MM.1S (cell line): Measurements from ENCODE around the gene PDIA6.

Source experiments
- CTCF ChIP-seq: fragments of 300-600 bp; sonication (generic); IDR thresholded peaks from 2 replicates; pipeline ENCODE4 v1.5.1; 2016; ENCODE audit warnings: antibody characterized with exemption, low read length, mixed read lengths
- EZH2 ChIP-seq: fragments of 300-600 bp; sonication (generic); optimal IDR thresholded peaks from 2 replicates; pipeline ENCODE3; 2017; ENCODE audit warnings: low read depth, mild to moderate bottlenecking, antibody characterized with exemption, low read length, mixed read lengths
- EZH2phosphoT487 ChIP-seq: fragments of 300-600 bp; sonication (generic); IDR thresholded peaks from 2 replicates; pipeline ENCODE4 v1.6.1; 2018; ENCODE audit warnings: antibody characterized with exemption, low read length

DNA sequence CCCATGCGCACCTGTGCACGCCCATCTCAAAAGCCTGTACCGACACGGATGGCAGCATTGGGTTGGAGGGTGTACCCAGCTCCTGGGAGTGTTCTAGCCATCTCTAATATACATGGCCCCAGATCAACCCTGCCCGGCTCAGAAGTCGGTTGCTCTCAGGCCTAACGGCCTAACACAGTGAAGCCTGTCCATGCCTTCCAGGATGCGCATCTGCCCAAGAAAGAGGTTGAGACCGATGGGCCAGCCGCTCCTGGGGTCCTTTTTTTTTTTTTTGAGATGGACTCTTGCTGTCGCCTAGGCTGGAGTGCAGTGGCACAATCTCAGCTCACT is 32.1 kb downstream of the PDIA6 start:
- TF ChIP-seq CTCF (no peak), EZH2 (no peak), EZH2phosphoT487 (no peak)
